GM23338 (cell line): ENCODE measurements around the gene CLEC18B.
"Not testable (repeated sequence)": the region's sequence is repeated elsewhere in the genome, so short reads cannot be mapped to it uniquely, and the experiment has no call there.

Experiments
- CTCF ChIP-seq, 2 experiments: fragments of 200-600 bp in 1 of 2; sonication (generic) in 1 of 2; conservative IDR thresholded peaks; 2 replicates each; pipeline versions ENCODE4 v1.5.1 to v1.6.1; 2016 to 2017; ENCODE audit warnings: antibody characterized with exemption in 2 of 2, low read depth in 2 of 2, mild to moderate bottlenecking in 2 of 2, moderate library complexity in 1 of 2
- EZH2 ChIP-seq: fragments of 200-600 bp; sonication (generic); IDR thresholded peaks from one replicate; pipeline ENCODE4 v1.8.0; 2017; ENCODE audit warnings: antibody characterized with exemption, mild to moderate bottlenecking, low read depth; ENCODE audit not compliant: unreplicated experiment
- EZH2phosphoT487 ChIP-seq: fragments of 200-600 bp; sonication (generic); IDR thresholded peaks from one replicate; pipeline ENCODE4 v1.8.1; 2018; ENCODE audit warnings: antibody characterized with exemption; ENCODE audit not compliant: unreplicated experiment
- POLR2AphosphoS5 ChIP-seq: IDR thresholded peaks from 2 replicates; pipeline ENCODE4 v1.6.1; 2016; ENCODE audit warnings: antibody characterized with exemption, low read depth
- TF ChIP-seq, protein P1 (sequence below): IDR thresholded peaks from one replicate; pipeline ENCODE4 v1.6.1; 2018; ENCODE audit warnings: antibody characterized with exemption; ENCODE audit not compliant: unreplicated experiment

DNA sequence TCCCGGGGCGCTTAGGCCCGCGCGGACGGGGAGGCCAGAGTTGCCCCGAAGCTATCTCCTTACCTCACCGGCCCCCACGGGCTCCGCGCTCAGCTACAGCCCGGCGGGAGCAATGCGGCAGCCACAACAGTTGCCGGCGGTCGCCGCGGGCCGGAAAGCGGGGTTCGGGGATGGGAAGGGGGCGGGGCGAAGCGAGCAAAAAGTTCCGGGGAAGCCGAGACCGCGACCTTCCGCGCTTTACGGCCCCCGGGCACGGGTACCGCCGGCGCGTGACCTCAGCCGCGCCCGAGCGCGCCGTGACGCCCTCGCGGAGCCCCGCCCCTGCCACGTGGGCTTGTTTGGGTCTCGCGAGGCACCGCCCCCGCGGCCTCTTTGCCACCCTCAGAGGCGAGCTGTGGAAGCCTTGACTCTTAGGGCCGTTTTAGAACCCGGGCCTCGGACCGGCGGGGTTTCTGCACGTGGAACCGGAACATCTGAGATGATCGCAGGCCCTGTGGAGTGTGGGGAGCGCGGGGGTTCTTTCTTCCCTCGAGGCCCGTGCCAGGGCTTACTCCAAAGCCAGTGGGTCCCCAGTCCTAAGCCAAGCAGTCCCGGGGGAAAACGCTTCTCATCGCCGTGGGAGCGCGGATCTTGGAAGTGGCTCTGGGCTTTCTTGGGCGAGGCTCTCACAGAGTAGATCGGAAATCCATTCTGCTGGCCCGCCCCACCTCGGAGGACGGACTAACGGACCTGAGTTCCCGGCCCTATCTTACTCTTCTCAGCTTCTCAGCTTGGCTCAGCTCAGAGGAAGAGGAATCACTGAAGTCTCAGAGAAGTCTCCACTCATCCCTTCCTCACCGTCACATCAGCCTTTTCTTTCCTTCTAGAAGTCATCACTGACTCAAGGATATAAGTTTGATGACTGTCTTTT lies 53.0 kb downstream of the CLEC18B start:
- not testable (repeated sequence) for TF ChIP-seq EZH2; CTCF (conservative IDR thresholded peaks at IDR 0.05; ENCODE audit: low read depth in 2 of 2); EZH2phosphoT487
- TF ChIP-seq, protein P1, sequence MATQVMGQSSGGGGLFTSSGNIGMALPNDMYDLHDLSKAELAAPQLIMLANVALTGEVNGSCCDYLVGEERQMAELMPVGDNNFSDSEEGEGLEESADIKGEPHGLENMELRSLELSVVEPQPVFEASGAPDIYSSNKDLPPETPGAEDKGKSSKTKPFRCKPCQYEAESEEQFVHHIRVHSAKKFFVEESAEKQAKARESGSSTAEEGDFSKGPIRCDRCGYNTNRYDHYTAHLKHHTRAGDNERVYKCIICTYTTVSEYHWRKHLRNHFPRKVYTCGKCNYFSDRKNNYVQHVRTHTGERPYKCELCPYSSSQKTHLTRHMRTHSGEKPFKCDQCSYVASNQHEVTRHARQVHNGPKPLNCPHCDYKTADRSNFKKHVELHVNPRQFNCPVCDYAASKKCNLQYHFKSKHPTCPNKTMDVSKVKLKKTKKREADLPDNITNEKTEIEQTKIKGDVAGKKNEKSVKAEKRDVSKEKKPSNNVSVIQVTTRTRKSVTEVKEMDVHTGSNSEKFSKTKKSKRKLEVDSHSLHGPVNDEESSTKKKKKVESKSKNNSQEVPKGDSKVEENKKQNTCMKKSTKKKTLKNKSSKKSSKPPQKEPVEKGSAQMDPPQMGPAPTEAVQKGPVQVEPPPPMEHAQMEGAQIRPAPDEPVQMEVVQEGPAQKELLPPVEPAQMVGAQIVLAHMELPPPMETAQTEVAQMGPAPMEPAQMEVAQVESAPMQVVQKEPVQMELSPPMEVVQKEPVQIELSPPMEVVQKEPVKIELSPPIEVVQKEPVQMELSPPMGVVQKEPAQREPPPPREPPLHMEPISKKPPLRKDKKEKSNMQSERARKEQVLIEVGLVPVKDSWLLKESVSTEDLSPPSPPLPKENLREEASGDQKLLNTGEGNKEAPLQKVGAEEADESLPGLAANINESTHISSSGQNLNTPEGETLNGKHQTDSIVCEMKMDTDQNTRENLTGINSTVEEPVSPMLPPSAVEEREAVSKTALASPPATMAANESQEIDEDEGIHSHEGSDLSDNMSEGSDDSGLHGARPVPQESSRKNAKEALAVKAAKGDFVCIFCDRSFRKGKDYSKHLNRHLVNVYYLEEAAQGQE, result not testable (repeated sequence)
- peak; percentile 64 for TF ChIP-seq POLR2AphosphoS5
